Right atrium auricular region (tissue), 2 donors: ENCODE measurements around the gene COX7C. TPM values are rescaled to one million over a fixed set of nuclear protein-coding genes. Genes with fewer than 3 reads are reported as not detected.

Experiments
- DNase-seq: peaks from one replicate; pipeline ENCODE4 v3.0.0-alpha.2; 2019; ENCODE audit warnings: low spot score
- H3K27ac ChIP-seq, 2 donors: fragments of 200-600 bp; sonication (generic); 1 replicate in 1 of 2; 2 replicates in 1 of 2; pipeline ENCODE4 v1.5.1; 2016 to 2019
- H3K27me3 ChIP-seq, 2 donors: fragments of 200-600 bp; sonication (generic); one replicate each; pipeline versions ENCODE4 v1.5.1 to v1.6.0; 2017 to 2019
- H3K36me3 ChIP-seq: fragments of 200-600 bp; sonication (generic); one replicate; pipeline ENCODE4 v1.5.1; 2016
- H3K4me1 ChIP-seq, 2 donors: fragments of 200-600 bp; sonication (generic); one replicate each; pipeline versions ENCODE4 v1.5.1 to v1.6.0; 2017 to 2019
- H3K4me3 ChIP-seq, 2 donors: fragments of 200-600 bp; sonication (generic); 1 replicate in 1 of 2; 2 replicates in 1 of 2; pipeline ENCODE4 v1.5.1; 2017 to 2019; ENCODE audit warnings: mild to moderate bottlenecking in 1 of 2, moderate library complexity in 1 of 2
- H3K9me3 ChIP-seq, 2 donors: fragments of 200-600 bp; sonication (generic); one replicate each; pipeline ENCODE4 v1.5.1; 2019
- CTCF ChIP-seq, 2 donors: fragments of 200-600 bp; sonication (generic); IDR thresholded peaks; one replicate each; pipeline ENCODE4 v1.5.1; 2019; ENCODE audit warnings: antibody characterized with exemption in 2 of 2
- total RNA-seq, 2 donors: library from RNA; depleted of rRNA; stranded (reverse); fragments of >200 nt; gene quantifications; one replicate each; pipeline ENCODE4 v1.1.0, GENCODE V29; 2016

Gene COX7C
- total RNA-seq, 2 donors from 2014 or later: 873 to 942 TPM

- Histone ChIP-seq H3K36me3 (no peaks in the 10 kb centered on the region), H3K4me1 (no peaks in the 10 kb centered on the region), H3K9me3 (no peaks in the 10 kb centered on the region), H3K27ac (no peak overlapping the region), H3K4me3 (no peak overlapping the region), H3K27me3 (no peaks in the 10 kb centered on the region)
- TF ChIP-seq CTCF (IDR thresholded peaks at IDR 0.05): no peak
- no peak for DNase-seq
Observed at GRCh38 chr5:86596476-86596875, 21.3 kb upstream of the COX7C start.

GRCh38 chr5:86605881-86606280 is 11.9 kb upstream of the COX7C start:
- Histone ChIP-seq H3K4me3 (no peak overlapping the region), H3K27me3 (no peaks in the 10 kb centered on the region), H3K9me3 (no peaks in the 10 kb centered on the region), H3K27ac (no peak overlapping the region), H3K4me1 (no peaks in the 10 kb centered on the region), H3K36me3 (no peaks in the 10 kb centered on the region)
- no peak for TF ChIP-seq CTCF (IDR thresholded peaks at IDR 0.05)
- no peak for DNase-seq

GRCh38 chr5:86613455-86613854 is 4.3 kb upstream of the COX7C start:
- no peak overlapping the region for H3K27ac ChIP-seq
- no peaks in the 10 kb centered on the region for H3K27me3 ChIP-seq
- TF ChIP-seq CTCF (IDR thresholded peaks at IDR 0.05): no peak
- peaks cover 0 to 1% of the 10 kb centered on the region in 2 donors for H3K4me1 ChIP-seq
- DNase-seq: no peak
- H3K9me3 ChIP-seq: no peaks in the 10 kb centered on the region
- H3K36me3 ChIP-seq: no peaks in the 10 kb centered on the region
- H3K4me3 ChIP-seq: no peak overlapping the region

- peaks cover 0 to 4% of the 10 kb centered on the region in 2 donors for H3K4me1 ChIP-seq
- TF ChIP-seq CTCF (IDR thresholded peaks at IDR 0.05): no peak
- peak overlapping the region in 1 of 2 donors; percentile 81 for H3K4me3 ChIP-seq
- H3K9me3 ChIP-seq: no peaks in the 10 kb centered on the region
- no peak for DNase-seq
- peaks cover 31% of the 10 kb centered on the region for H3K36me3 ChIP-seq
- peak overlapping the region; percentile 91 to 92 for H3K27ac ChIP-seq
- H3K27me3 ChIP-seq: no peaks in the 10 kb centered on the region
Observed at GRCh38 chr5:86617309-86617755, 409 bp upstream of the COX7C start.

GRCh38 chr5:86623785-86624483 is 6.2 kb downstream of the COX7C start:
- no peaks in the 10 kb centered on the region for H3K9me3 ChIP-seq
- no peaks in the 10 kb centered on the region for H3K4me1 ChIP-seq
- H3K27ac ChIP-seq: no peak overlapping the region
- H3K27me3 ChIP-seq: no peaks in the 10 kb centered on the region
- H3K36me3 ChIP-seq: peaks cover 35% of the 10 kb centered on the region
- H3K4me3 ChIP-seq: no peak overlapping the region
- DNase-seq: no peak
- no peak for TF ChIP-seq CTCF (IDR thresholded peaks at IDR 0.05)

- DNase-seq: no peak
- no peaks in the 10 kb centered on the region for H3K27me3 ChIP-seq
- H3K27ac ChIP-seq: no peak overlapping the region
- H3K9me3 ChIP-seq: no peaks in the 10 kb centered on the region
- H3K4me1 ChIP-seq: no peaks in the 10 kb centered on the region
- TF ChIP-seq CTCF (IDR thresholded peaks at IDR 0.05): no peak
- H3K36me3 ChIP-seq: peaks cover 26% of the 10 kb centered on the region
- no peak overlapping the region for H3K4me3 ChIP-seq
Observed at GRCh38 chr5:86625148-86625547, 7.4 kb downstream of the COX7C start.
